ENCODE results near the gene WDFY4.

The WDFY4 gene

DNA sequence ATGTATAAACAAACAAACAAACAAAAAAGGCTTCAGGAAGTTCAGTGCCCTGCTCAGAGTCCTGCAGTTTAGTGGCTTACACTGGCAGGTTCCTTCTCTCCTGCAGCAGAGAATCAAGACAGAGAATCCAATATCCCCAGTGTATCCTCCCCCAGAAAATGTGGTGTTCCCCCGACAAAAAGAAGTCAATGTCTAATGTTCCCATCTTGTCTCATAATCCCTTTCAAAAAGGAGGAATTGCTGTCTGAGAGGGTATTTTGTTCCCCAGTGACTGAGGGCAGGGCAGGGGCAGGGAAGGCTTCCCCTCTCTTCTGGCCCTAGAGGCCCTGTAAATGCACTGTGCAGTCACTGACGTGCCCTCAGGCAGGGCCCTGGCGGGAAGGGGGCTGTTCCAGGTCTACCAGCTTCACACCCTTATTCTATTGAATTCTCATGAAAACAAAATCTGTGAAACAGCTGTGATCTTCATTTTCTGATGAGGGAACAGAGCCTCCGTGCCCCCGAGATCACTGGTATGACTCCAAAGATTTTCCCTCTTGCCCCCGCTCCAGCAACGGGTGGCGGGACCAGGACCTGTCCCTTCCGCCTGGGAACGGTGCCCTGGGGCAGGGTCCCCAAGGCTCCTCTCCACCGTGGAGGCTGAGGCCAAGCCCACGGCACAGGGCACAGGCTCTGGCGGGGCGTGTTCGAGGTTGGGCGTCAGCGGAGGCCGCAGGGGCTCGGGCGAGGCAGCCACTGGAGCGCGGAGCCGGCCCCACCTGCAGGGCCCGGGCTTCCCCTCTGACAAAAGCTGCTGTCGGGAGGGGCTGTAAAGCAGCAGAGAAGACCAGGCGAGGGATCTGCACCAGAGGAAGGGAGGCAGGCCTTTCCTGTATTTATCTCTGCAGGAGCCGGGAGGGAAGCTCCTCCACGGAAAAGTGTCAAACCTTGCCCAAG, 13.4 kb upstream of the WDFY4 start:
- Histone ChIP-seq H3K9me2 (replicated peaks; ENCODE audit: low read depth, low read length) (no peaks in the 10 kb centered on the region), H3K9me3 (ENCODE audit: insufficient read depth, low read depth, low read length) (no peaks in the 10 kb centered on the region), H4K20me1 (ENCODE audit: insufficient read depth, low read length, poor library complexity, severe bottlenecking) (no peaks in the 10 kb centered on the region), H3K4me1 (ENCODE audit: insufficient read depth, low read length, poor library complexity, severe bottlenecking) (no peaks in the 10 kb centered on the region), H3K79me2 (ENCODE audit: insufficient read depth, low read length) (no peaks in the 10 kb centered on the region), H3K36me3 (ENCODE audit: insufficient read depth, low read length) (no peaks in the 10 kb centered on the region), H2AFZ (ENCODE audit: low read length) (no peak overlapping the region), H3F3A (ENCODE audit: low read depth) (no peaks in the 10 kb centered on the region), H3K9ac (ENCODE audit: low read depth, low read length, poor library complexity, severe bottlenecking) (no peak overlapping the region), H3K27me3 (ENCODE audit: insufficient read depth, low read length, poor library complexity, severe bottlenecking) (no peaks in the 10 kb centered on the region), H3K4me3 (ENCODE audit: low read length, poor library complexity, severe bottlenecking) (no peak overlapping the region), H3K4me2 (ENCODE audit: low read depth, low read length, poor library complexity, severe bottlenecking) (no peak overlapping the region)
- TF ChIP-seq, protein P1, sequence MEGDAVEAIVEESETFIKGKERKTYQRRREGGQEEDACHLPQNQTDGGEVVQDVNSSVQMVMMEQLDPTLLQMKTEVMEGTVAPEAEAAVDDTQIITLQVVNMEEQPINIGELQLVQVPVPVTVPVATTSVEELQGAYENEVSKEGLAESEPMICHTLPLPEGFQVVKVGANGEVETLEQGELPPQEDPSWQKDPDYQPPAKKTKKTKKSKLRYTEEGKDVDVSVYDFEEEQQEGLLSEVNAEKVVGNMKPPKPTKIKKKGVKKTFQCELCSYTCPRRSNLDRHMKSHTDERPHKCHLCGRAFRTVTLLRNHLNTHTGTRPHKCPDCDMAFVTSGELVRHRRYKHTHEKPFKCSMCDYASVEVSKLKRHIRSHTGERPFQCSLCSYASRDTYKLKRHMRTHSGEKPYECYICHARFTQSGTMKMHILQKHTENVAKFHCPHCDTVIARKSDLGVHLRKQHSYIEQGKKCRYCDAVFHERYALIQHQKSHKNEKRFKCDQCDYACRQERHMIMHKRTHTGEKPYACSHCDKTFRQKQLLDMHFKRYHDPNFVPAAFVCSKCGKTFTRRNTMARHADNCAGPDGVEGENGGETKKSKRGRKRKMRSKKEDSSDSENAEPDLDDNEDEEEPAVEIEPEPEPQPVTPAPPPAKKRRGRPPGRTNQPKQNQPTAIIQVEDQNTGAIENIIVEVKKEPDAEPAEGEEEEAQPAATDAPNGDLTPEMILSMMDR (conservative IDR thresholded peaks at IDR 0.05; ENCODE audit: low read length), result no peak
- no peak for TF ChIP-seq EZH2phosphoT487 (IDR thresholded peaks at IDR 0.05; ENCODE audit: borderline replicate concordance)

DNA sequence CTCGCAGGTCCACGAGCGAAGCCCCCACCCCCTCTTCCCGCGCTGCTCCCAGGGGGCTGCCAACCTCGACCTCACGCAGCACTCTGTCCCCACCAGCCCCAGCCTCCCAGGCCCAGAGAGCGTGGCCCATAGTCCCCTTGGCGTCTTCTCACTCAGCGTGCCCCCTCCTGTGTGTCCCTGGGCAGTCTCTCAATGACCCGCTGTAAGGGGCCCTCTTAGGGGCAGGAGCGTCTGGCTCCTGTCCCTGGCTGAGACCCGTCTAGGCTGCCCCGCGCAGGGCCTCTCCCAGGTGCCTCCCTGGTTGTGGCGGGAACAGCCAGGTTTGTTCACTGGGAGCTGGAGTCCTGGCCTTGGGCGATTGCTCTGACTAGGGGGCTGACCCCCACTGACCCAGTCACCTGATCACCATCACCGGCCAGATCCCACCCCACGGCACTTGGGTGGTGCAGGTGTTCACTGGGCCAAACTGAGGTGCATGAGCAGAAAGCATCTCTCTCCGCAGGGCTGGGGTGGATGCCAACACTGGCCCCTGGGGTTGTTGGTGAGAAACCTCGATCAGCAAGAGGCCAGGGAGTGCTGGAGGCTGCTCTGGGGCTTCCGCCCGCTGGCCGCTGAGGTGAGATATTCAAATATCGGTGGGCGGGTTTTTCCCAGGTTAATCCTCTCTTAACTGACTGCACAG, 12.6 kb upstream of the WDFY4 start:
- H3F3A ChIP-seq (ENCODE audit: low read depth), result no peaks in the 10 kb centered on the region
- no peaks in the 10 kb centered on the region for H3K27me3 ChIP-seq (ENCODE audit: insufficient read depth, low read length, poor library complexity, severe bottlenecking)
- no peaks in the 10 kb centered on the region for H3K36me3 ChIP-seq (ENCODE audit: insufficient read depth, low read length)
- no peak overlapping the region for H3K9ac ChIP-seq (ENCODE audit: low read depth, low read length, poor library complexity, severe bottlenecking)
- no peaks in the 10 kb centered on the region for H4K20me1 ChIP-seq (ENCODE audit: insufficient read depth, low read length, poor library complexity, severe bottlenecking)
- H3K4me1 ChIP-seq (ENCODE audit: insufficient read depth, low read length, poor library complexity, severe bottlenecking), result no peaks in the 10 kb centered on the region
- H3K4me2 ChIP-seq (ENCODE audit: low read depth, low read length, poor library complexity, severe bottlenecking), result no peak overlapping the region
- no peaks in the 10 kb centered on the region for H3K79me2 ChIP-seq (ENCODE audit: insufficient read depth, low read length)
- H3K9me2 ChIP-seq (replicated peaks; ENCODE audit: low read depth, low read length), result no peaks in the 10 kb centered on the region
- H3K4me3 ChIP-seq (ENCODE audit: low read length, poor library complexity, severe bottlenecking), result no peak overlapping the region
- no peaks in the 10 kb centered on the region for H3K9me3 ChIP-seq (ENCODE audit: insufficient read depth, low read depth, low read length)
- no peak overlapping the region for H2AFZ ChIP-seq (ENCODE audit: low read length)
- TF ChIP-seq, protein P1 (conservative IDR thresholded peaks at IDR 0.05; ENCODE audit: low read length), result no peak
- no peak for TF ChIP-seq EZH2phosphoT487 (IDR thresholded peaks at IDR 0.05; ENCODE audit: borderline replicate concordance)

DNA sequence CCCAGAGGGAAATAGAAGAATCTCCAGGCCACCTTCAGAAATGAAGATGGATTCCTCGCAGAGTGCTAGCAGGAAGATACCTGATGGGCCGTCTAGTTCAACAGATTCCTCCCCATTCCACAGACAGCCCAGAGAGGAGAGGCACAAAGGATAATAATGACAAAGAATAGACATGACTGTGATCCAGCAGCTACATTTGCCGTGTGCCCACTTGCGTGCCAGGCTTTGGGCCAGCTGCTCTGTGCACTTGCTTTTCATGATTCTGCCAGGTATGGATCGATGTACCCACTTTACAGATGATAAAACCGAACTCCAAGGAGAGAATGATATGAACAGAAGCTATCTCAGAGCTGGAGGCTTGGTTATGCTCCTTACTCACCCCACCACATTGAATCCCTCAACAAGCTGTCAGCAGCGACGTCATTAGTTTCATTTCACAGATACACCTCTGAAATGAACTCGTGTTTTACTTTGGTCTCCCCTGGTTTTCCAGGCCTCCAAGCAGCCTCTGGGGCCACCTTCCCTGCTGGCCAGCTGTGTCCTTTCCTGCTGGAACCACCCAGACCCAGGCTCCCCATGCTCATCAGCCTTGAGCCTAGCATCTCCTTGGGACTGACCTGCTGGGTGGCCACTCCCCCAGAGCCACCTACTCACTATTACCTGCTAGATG, 11.9 kb upstream of the WDFY4 start:
- H3K36me3 ChIP-seq (ENCODE audit: insufficient read depth, low read length), result no peaks in the 10 kb centered on the region
- H2AFZ ChIP-seq (ENCODE audit: low read length), result no peak overlapping the region
- H3K27me3 ChIP-seq (ENCODE audit: insufficient read depth, low read length, poor library complexity, severe bottlenecking), result no peaks in the 10 kb centered on the region
- no peaks in the 10 kb centered on the region for H3K4me1 ChIP-seq (ENCODE audit: insufficient read depth, low read length, poor library complexity, severe bottlenecking)
- no peak overlapping the region for H3K4me2 ChIP-seq (ENCODE audit: low read depth, low read length, poor library complexity, severe bottlenecking)
- H3K79me2 ChIP-seq (ENCODE audit: insufficient read depth, low read length), result no peaks in the 10 kb centered on the region
- no peaks in the 10 kb centered on the region for H3K9me2 ChIP-seq (replicated peaks; ENCODE audit: low read depth, low read length)
- TF ChIP-seq, protein P1 (conservative IDR thresholded peaks at IDR 0.05; ENCODE audit: low read length), result no peak
- no peak for TF ChIP-seq EZH2phosphoT487 (IDR thresholded peaks at IDR 0.05; ENCODE audit: borderline replicate concordance)
- no peaks in the 10 kb centered on the region for H3K9me3 ChIP-seq (ENCODE audit: insufficient read depth, low read depth, low read length)
- H3F3A ChIP-seq (ENCODE audit: low read depth), result no peaks in the 10 kb centered on the region
- no peak overlapping the region for H3K4me3 ChIP-seq (ENCODE audit: low read length, poor library complexity, severe bottlenecking)
- H4K20me1 ChIP-seq (ENCODE audit: insufficient read depth, low read length, poor library complexity, severe bottlenecking), result no peaks in the 10 kb centered on the region
- H3K9ac ChIP-seq (ENCODE audit: low read depth, low read length, poor library complexity, severe bottlenecking), result no peak overlapping the region
